Neural cell (in vitro differentiated cells): ENCODE results near the gene SLC1A2.

Experiments
- CTCF ChIP-seq: fragments of 450-650 bp; IDR thresholded peaks from 2 replicates; pipeline ENCODE4 v1.5.1; 2014; ENCODE audit warnings: antibody characterized with exemption, mild to moderate bottlenecking, moderate library complexity; ENCODE audit not compliant: poor library complexity, severe bottlenecking
- EP300 ChIP-seq: fragments of 450-650 bp; conservative IDR thresholded peaks from 2 replicates; pipeline ENCODE4 v1.6.1; 2014; ENCODE audit warnings: antibody characterized with exemption, mild to moderate bottlenecking, moderate library complexity; ENCODE audit not compliant: poor library complexity, severe bottlenecking
- EZH2 ChIP-seq: fragments of 200-600, 300-800 bp; shearing (Covaris generic), sonication (generic); IDR thresholded peaks from 2 replicates; pipeline ENCODE4 v1.6.1; 2014; ENCODE audit warnings: antibody characterized with exemption, low read length, borderline replicate concordance, mild to moderate bottlenecking; ENCODE audit not compliant: insufficient read depth, poor library complexity, severe bottlenecking
- POLR2AphosphoS5 ChIP-seq: IDR thresholded peaks from 2 replicates; pipeline ENCODE4 v1.6.1; 2012
- RAD21 ChIP-seq: fragments of 450-650 bp; conservative IDR thresholded peaks from 2 replicates; pipeline ENCODE4 v1.6.1; 2014; ENCODE audit warnings: antibody characterized with exemption, mild to moderate bottlenecking, moderate library complexity
- REST ChIP-seq: IDR thresholded peaks from 2 replicates; pipeline ENCODE4 v1.6.1; 2012; ENCODE audit warnings: borderline replicate concordance

GRCh38 chr11:35377262-35377661 lies 42.1 kb downstream of the SLC1A2 start:
- TF ChIP-seq CTCF (no peak), RAD21 (no peak), EZH2 (no peak), REST (no peak), EP300 (no peak), POLR2AphosphoS5 (no peak)
